Nephron (organoid): ENCODE results near the gene PIP4K2A.
A peak's percentile ranks its signal among the peaks of the same experiment; 100 is the strongest.
"Not testable (repeated sequence)": the region's sequence is repeated elsewhere in the genome, so short reads cannot be mapped to it uniquely, and the experiment has no call there.

Experiments
- H3K27ac Mint-ChIP-seq, 3 experiments: 2 replicates each; pipeline ENCODE4 v1.8.0; 2020; ENCODE audit warnings: mixed read lengths in 3 of 3, mild to moderate bottlenecking in 2 of 3, moderate library complexity in 1 of 3
- H3K27me3 Mint-ChIP-seq: 2 replicates; pipeline ENCODE4 v1.8.0; 2021; ENCODE audit warnings: low read depth, mild to moderate bottlenecking, moderate library complexity, mixed read lengths
- H3K36me3 Mint-ChIP-seq: 2 replicates; pipeline ENCODE4 v1.8.0; 2020; ENCODE audit warnings: low read depth, mixed read lengths
- H3K4me1 Mint-ChIP-seq: 2 replicates; pipeline ENCODE4 v1.8.0; 2020; ENCODE audit warnings: mixed read lengths
- H3K4me3 Mint-ChIP-seq, 3 experiments: 2 replicates each; pipeline ENCODE4 v1.8.0; 2020; ENCODE audit warnings: mild to moderate bottlenecking in 3 of 3, mixed read lengths in 3 of 3, moderate library complexity in 2 of 3
- H3K9me3 Mint-ChIP-seq: 2 replicates; pipeline ENCODE4 v1.8.0; 2020; ENCODE audit warnings: mixed read lengths
- CTCF ChIP-seq, 3 experiments: fragments of 200-600 bp; sonication (generic); IDR thresholded peaks; one replicate each; pipeline ENCODE4 v1.5.0; 2021; ENCODE audit warnings: antibody characterized with exemption in 3 of 3; ENCODE audit not compliant: unreplicated experiment in 3 of 3

The PIP4K2A gene

GRCh38 chr10:22504766-22505165, 209.6 kb downstream of the PIP4K2A start:
- H3K4me1 Mint-ChIP-seq = peaks cover 20% of the 10 kb centered on the region
- H3K9me3 Mint-ChIP-seq = peaks cover 12% of the 10 kb centered on the region
- H3K36me3 Mint-ChIP-seq = no peaks in the 10 kb centered on the region
- H3K27me3 Mint-ChIP-seq = peaks cover 31% of the 10 kb centered on the region
- no peak overlapping the region for H3K27ac Mint-ChIP-seq
- no peak for TF ChIP-seq CTCF (IDR thresholded peaks at IDR 0.05; ENCODE audit: unreplicated experiment in 3 of 3)
- H3K4me3 Mint-ChIP-seq = no peak overlapping the region

DNA sequence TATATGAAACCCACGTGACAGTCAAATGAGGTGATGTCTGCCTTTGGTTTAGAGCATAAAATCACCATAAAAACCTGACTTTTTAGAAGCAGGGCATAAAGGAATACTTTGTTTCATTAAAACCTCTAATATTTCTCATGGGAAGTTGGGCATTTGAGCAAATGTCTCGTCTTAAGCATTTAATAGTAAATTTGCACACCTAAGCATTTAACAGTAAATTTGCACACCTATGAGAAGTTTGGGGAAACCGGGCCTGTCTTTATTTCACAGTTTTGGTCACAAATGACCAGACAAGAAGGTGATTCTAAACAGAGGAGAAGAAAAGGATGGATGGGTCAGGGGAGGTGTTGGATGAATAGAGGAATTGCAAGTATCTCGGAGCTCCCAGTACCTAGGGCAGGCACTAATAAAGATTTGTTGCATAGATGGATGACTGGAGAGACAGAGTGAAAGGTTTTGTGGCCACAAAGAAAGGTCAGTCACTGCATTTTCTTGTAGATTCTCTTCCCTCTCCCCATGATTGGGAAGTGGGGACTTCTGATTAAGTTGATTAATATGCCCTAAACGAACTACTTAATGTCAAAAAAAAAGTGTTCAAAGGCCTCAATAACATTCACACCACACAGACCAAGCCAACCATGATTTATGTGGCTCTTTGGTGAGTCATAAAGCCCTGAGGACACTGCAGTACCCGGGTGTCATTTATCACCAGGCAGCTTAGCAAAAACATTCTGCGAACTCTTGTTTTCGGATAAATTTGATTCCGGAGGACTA, 210.9 kb downstream of the PIP4K2A start:
- no peak for TF ChIP-seq CTCF (IDR thresholded peaks at IDR 0.05; ENCODE audit: unreplicated experiment in 3 of 3)
- no peak overlapping the region for H3K4me3 Mint-ChIP-seq
- H3K4me1 Mint-ChIP-seq = peaks cover 25% of the 10 kb centered on the region
- no peak overlapping the region for H3K27ac Mint-ChIP-seq
- peaks cover 40% of the 10 kb centered on the region for H3K27me3 Mint-ChIP-seq
- H3K9me3 Mint-ChIP-seq = peaks cover 6% of the 10 kb centered on the region
- H3K36me3 Mint-ChIP-seq = no peaks in the 10 kb centered on the region

DNA sequence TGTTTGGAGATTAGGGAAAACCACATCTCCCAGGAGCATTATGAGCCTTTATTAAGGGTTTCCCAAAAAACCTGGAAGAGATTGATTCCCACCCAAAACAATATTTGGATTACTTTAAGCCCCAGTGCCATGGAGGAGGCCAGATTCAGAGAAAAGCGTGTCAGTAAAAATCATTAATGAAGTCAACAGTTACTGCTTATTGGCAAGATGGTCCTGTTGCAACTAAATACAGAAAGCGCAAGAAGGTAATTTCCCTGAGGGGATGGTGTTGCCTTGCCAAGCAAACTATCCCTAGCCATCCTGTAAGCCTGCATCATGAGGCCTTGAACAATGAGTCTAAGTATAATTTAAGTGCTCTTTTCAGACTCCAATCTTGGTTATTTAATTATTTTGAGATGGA, 212.5 kb downstream of the PIP4K2A start:
- TF ChIP-seq CTCF (IDR thresholded peaks at IDR 0.05; ENCODE audit: unreplicated experiment in 3 of 3) = no peak
- Mint-ChIP-seq H3K4me3 (no peak overlapping the region), H3K9me3 (no peaks in the 10 kb centered on the region), H3K36me3 (no peaks in the 10 kb centered on the region), H3K27ac (no peak overlapping the region), H3K27me3 (peaks cover 40% of the 10 kb centered on the region), H3K4me1 (peaks cover 25% of the 10 kb centered on the region)

- no peak for TF ChIP-seq CTCF (IDR thresholded peaks at IDR 0.05; ENCODE audit: unreplicated experiment in 3 of 3)
- Mint-ChIP-seq H3K36me3 (no peaks in the 10 kb centered on the region), H3K4me1 (peaks cover 25% of the 10 kb centered on the region), H3K27me3 (peaks cover 40% of the 10 kb centered on the region), H3K27ac (no peak overlapping the region), H3K4me3 (no peak overlapping the region), H3K9me3 (no peaks in the 10 kb centered on the region)
Observed at GRCh38 chr10:22501413-22501812, 213.0 kb downstream of the PIP4K2A start.

DNA sequence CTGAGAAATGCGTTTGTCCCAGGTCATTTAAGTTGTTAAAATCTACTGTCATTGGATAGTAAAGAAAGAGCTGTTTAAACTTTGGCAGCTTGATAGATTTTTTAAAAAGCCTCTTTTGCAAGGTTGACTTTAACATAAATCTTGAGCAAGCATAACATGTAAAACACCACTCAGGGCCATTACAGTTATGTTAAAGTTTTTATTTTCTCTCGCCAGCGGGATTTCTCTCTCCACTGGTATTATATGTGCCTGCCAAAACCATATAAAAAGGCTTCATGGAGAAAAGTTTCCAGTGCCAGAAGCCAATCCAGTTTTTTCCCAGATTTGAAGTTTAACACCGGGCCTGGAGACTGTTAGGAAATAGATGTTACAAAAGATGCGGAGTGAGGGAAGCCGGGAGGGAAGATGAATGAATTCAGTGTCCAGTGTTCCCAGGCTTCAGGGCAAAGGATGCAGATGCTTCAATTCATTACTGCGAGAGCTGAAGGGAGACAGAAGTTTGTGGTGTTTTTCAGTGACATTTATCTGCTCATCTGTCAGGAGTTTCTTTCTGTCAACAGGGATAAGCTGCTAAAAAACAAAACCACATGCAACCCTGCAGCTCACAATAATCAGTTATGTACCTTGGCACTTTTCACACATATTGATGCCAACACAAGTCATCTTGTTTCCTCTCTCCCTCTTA, 213.6 kb downstream of the PIP4K2A start:
- peaks cover 36% of the 10 kb centered on the region for H3K27me3 Mint-ChIP-seq
- H3K27ac Mint-ChIP-seq = peak overlapping the region in 2 of 3 experiments; percentile 6 to 21
- H3K4me3 Mint-ChIP-seq = no peak overlapping the region
- H3K9me3 Mint-ChIP-seq = no peaks in the 10 kb centered on the region
- H3K4me1 Mint-ChIP-seq = peaks cover 19% of the 10 kb centered on the region
- H3K36me3 Mint-ChIP-seq = no peaks in the 10 kb centered on the region
- TF ChIP-seq CTCF (IDR thresholded peaks at IDR 0.05; ENCODE audit: unreplicated experiment in 3 of 3) = no peak

DNA sequence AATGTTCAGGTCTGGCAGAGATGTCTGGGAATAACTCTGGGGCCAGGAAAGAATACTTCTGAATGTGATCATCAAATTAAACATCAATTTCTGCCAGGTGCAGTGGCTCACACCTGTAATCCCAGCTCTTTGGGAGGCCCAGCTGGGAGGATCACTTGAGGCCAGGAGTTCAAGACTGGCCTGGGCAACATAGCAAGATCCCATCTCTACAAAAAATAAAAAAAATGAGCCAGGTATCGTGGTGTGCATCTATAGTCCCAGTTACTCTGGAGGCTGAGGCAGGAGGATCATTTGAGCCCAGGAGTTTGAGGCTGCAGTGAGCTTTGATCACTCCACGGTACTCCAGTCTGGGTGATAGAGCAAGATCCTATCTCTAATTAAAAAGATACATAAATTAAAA, 214.4 kb downstream of the PIP4K2A start:
- H3K27ac Mint-ChIP-seq, H3K9me3 Mint-ChIP-seq, H3K4me3 Mint-ChIP-seq, H3K36me3 Mint-ChIP-seq: not testable (repeated sequence)
- Mint-ChIP-seq H3K4me1 (peaks cover 19% of the 10 kb centered on the region), H3K27me3 (peaks cover 36% of the 10 kb centered on the region)
